Prostate gland (tissue), 2 donors: ENCODE results near the gene RNGTT. TPM values are rescaled to one million over a fixed set of nuclear protein-coding genes. Genes with fewer than 3 reads are reported as not detected.

Experiments
- DNase-seq: peaks from one replicate; pipeline ENCODE4 v3.0.0-alpha.2; 2019; ENCODE audit warnings: low spot score
- H3K27ac ChIP-seq, 2 donors: fragments of 200-600 bp; sonication (generic); 2 replicates each; pipeline ENCODE4 v1.5.1; 2017 to 2019
- H3K27me3 ChIP-seq: fragments of 200-600 bp; sonication (generic); replicated peaks from 2 replicates; pipeline ENCODE4 v1.5.1; 2019; ENCODE audit not compliant: insufficient read depth
- H3K36me3 ChIP-seq, 2 donors: fragments of 200-600 bp; sonication (generic); 1 replicate in 1 of 2; 2 replicates in 1 of 2; pipeline versions ENCODE4 v1.5.1 to v1.8.1; 2017 to 2019
- H3K4me1 ChIP-seq: fragments of 200-600 bp; sonication (generic); replicated peaks from 2 replicates; pipeline ENCODE4 v1.5.1; 2019
- H3K4me3 ChIP-seq, 2 donors: fragments of 200-600 bp; sonication (generic); 2 replicates each; pipeline ENCODE4 v1.5.1; 2017 to 2019
- H3K9me3 ChIP-seq: fragments of 200-600 bp; sonication (generic); 2 replicates; pipeline ENCODE4 v1.5.1; 2017
- CTCF ChIP-seq, 4 experiments: fragments of 200-600 bp in 2 of 4; fragments of 450-650 bp in 2 of 4; sonication (generic) in 2 of 4; IDR thresholded peaks; 1 replicate in 3 of 4; 2 replicates in 1 of 4; pipeline ENCODE4 v1.5.1; 2016 to 2019; ENCODE audit warnings: antibody characterized with exemption in 4 of 4, mild to moderate bottlenecking in 2 of 4, moderate library complexity in 2 of 4
- POLR2A ChIP-seq: fragments of 450-650 bp; IDR thresholded peaks from one replicate; pipeline ENCODE4 v1.6.1; 2016; ENCODE audit warnings: antibody characterized with exemption, mild to moderate bottlenecking
- POLR2AphosphoS5 ChIP-seq: sonication (generic); formaldehyde crosslinking; IDR thresholded peaks from one replicate; pipeline ENCODE4 v1.6.1; 2017; ENCODE audit warnings: antibody characterized with exemption
- WGBS: methylation state at CpG from one replicate; pipeline ENCODE4 v1.1.5; 2018; 5-methylcytosine and 5-hydroxymethylcytosine counted together
- intact Hi-C: fragments of 100-400 bp; cut with DNase I; formaldehyde crosslinking; loops from one replicate; pipeline ENCODE4 v1.14.2; 2022
- total RNA-seq, 2 donors: library from RNA; depleted of rRNA; stranded (reverse); fragments of >200 nt; gene quantifications; one replicate each; pipeline ENCODE4 v1.1.0, GENCODE V29; 2016

Gene RNGTT
- total RNA-seq, 2 donors from 2014 or later, result 10.1 to 23.6 TPM

GRCh38 chr6:88855541-88856147 lies 107.8 kb downstream of the RNGTT start:
- Histone ChIP-seq H3K27ac (no peak overlapping the region), H3K9me3 (no peaks in the 10 kb centered on the region), H3K4me1 (no peaks in the 10 kb centered on the region), H3K36me3 (no peaks in the 10 kb centered on the region), H3K4me3 (no peak overlapping the region), H3K27me3 (no peaks in the 10 kb centered on the region)
- TF ChIP-seq POLR2A, result no peak
- no peak for TF ChIP-seq CTCF (IDR thresholded peaks at IDR 0.05)
- TF ChIP-seq POLR2AphosphoS5, result no peak
- intact Hi-C loops, result no loop called here
- WGBS, result 66% methylated on average over 2 of the region's 2 CpGs
- DNase-seq, result no peak

GRCh38 chr6:88852775-88853174 lies 110.6 kb downstream of the RNGTT start:
- Histone ChIP-seq H3K27ac (no peak overlapping the region), H3K9me3 (no peaks in the 10 kb centered on the region), H3K4me1 (no peaks in the 10 kb centered on the region), H3K27me3 (no peaks in the 10 kb centered on the region), H3K4me3 (no peak overlapping the region), H3K36me3 (no peaks in the 10 kb centered on the region)
- intact Hi-C loops, result no loop called here
- no peak for DNase-seq
- TF ChIP-seq CTCF (IDR thresholded peaks at IDR 0.05) (no peak), POLR2A (no peak), POLR2AphosphoS5 (no peak)

GRCh38 chr6:88852000-88852399 lies 111.4 kb downstream of the RNGTT start:
- Histone ChIP-seq H3K36me3 (no peaks in the 10 kb centered on the region), H3K4me1 (no peaks in the 10 kb centered on the region), H3K27ac (no peak overlapping the region), H3K4me3 (no peak overlapping the region), H3K9me3 (no peaks in the 10 kb centered on the region), H3K27me3 (no peaks in the 10 kb centered on the region)
- WGBS, result 99% methylated on average over 2 of the region's 2 CpGs
- DNase-seq, result no peak
- TF ChIP-seq POLR2A (no peak), POLR2AphosphoS5 (no peak), CTCF (IDR thresholded peaks at IDR 0.05) (no peak)
- intact Hi-C loops, result no loop called here

- 33% methylated on average over 1 of the region's 1 CpG for WGBS
- Histone ChIP-seq H3K27ac (no peak overlapping the region), H3K4me3 (no peak overlapping the region), H3K9me3 (no peaks in the 10 kb centered on the region), H3K36me3 (no peaks in the 10 kb centered on the region), H3K4me1 (no peaks in the 10 kb centered on the region), H3K27me3 (no peaks in the 10 kb centered on the region)
- DNase-seq, result no peak
- TF ChIP-seq POLR2AphosphoS5, result no peak
- TF ChIP-seq CTCF (IDR thresholded peaks at IDR 0.05), result no peak
- no peak for TF ChIP-seq POLR2A
- intact Hi-C loops, result no loop called here
Measured at GRCh38 chr6:88848870-88849269, 114.5 kb downstream of the RNGTT start.

- no peak for TF ChIP-seq POLR2A
- TF ChIP-seq CTCF (IDR thresholded peaks at IDR 0.05), result no peak
- no peak for TF ChIP-seq POLR2AphosphoS5
Measured at GRCh38 chr6:88843040-88843439, 120.4 kb downstream of the RNGTT start.

More at GRCh38 chr6:88843040-88843439, 120.4 kb downstream of the RNGTT start:
- Histone ChIP-seq H3K9me3 (no peaks in the 10 kb centered on the region), H3K27ac (no peak overlapping the region), H3K36me3 (no peaks in the 10 kb centered on the region), H3K4me1 (peaks cover 3% of the 10 kb centered on the region), H3K27me3 (no peaks in the 10 kb centered on the region), H3K4me3 (no peak overlapping the region)
- no peak for DNase-seq
- intact Hi-C loops, result no loop called here
